Ascending aorta (tissue), 2 donors: ENCODE results near the gene HOXC12. TPM values are rescaled to one million over a fixed set of nuclear protein-coding genes. Genes with fewer than 3 reads are reported as not detected.
A peak's percentile ranks its signal among the peaks of the same experiment; 100 is the strongest.

Experiments used
- DNase-seq, 2 donors: peaks; one replicate each; pipeline ENCODE4 v3.0.0-alpha.2; 2019; ENCODE audit warnings: low spot score in 2 of 2
- H3K27ac ChIP-seq, 2 donors: fragments of 200-600 bp; sonication (generic); one replicate each; pipeline ENCODE4 v1.5.1; 2016 to 2017; ENCODE audit warnings: mild to moderate bottlenecking in 1 of 2
- H3K27me3 ChIP-seq: fragments of 200-600 bp; sonication (generic); one replicate; pipeline ENCODE4 v1.5.1; 2017
- H3K36me3 ChIP-seq, 2 donors: fragments of 200-600 bp; sonication (generic); one replicate each; pipeline ENCODE4 v1.5.1; 2016
- H3K4me1 ChIP-seq, 2 donors: fragments of 200-600 bp; sonication (generic); one replicate each; pipeline ENCODE4 v1.5.1; 2016 to 2017; ENCODE audit warnings: mild to moderate bottlenecking in 1 of 2
- H3K4me3 ChIP-seq, 2 donors: fragments of 200-600 bp; sonication (generic); one replicate each; pipeline ENCODE4 v1.5.1; 2016 to 2017; ENCODE audit warnings: mild to moderate bottlenecking in 1 of 2
- H3K9me3 ChIP-seq, 2 donors: fragments of 200-600 bp; sonication (generic); one replicate each; pipeline ENCODE4 v1.5.1; 2016
- intact Hi-C: fragments of 100-400 bp; cut with DNase I; formaldehyde crosslinking; loops from one replicate; pipeline ENCODE4 v1.15.1; 2023
- total RNA-seq: library from RNA; depleted of rRNA; stranded (reverse); fragments of >200 nt; gene quantifications from one replicate; pipeline ENCODE4 v1.1.0, GENCODE V29; 2016
- TF ChIP-seq, protein P1 (sequence below), 3 experiments: fragments of 200-600 bp in 2 of 3; fragments of 450-650 bp in 1 of 3; sonication (generic) in 2 of 3; IDR thresholded peaks; one replicate each; pipeline ENCODE4 v1.5.1; 2016 to 2019; ENCODE audit warnings: antibody characterized with exemption in 3 of 3, mild to moderate bottlenecking in 1 of 3, moderate library complexity in 1 of 3

Gene HOXC12
- total RNA-seq, 1 donor from 2014 or later: not detected

DNA sequence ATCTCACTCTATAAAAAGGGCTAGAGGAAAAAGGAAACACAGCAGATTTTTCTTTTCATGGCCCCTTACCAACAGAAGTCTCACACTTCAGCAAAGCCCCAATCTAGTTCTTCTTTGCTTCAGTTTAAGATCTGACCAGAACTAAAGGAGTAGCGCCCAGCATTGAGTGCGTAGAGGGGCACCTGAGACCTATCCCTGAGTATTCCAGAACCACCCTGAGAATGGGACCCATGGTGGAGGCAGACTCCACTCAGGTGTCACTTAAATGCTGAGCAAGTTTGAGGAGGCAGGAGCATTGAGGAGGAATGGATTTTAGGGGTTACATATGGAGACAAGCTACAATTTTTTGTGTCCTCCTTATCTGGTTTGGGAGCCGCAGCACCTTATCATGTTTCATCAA, 16.4 kb downstream of the HOXC12 start:
- intact Hi-C loops: no loop called here
- DNase-seq: no peak
- H3K27me3 ChIP-seq: peaks cover 33% of the 10 kb centered on the region

GRCh38 chr12:53971686-53972085, 17.0 kb downstream of the HOXC12 start:
- H3K27ac ChIP-seq: no peak overlapping the region
- no peak overlapping the region for H3K4me3 ChIP-seq
- no peaks in the 10 kb centered on the region for H3K36me3 ChIP-seq
- H3K9me3 ChIP-seq: no peaks in the 10 kb centered on the region
- H3K27me3 ChIP-seq: peaks cover 37% of the 10 kb centered on the region
- DNase-seq: no peak
- TF ChIP-seq, protein P1, sequence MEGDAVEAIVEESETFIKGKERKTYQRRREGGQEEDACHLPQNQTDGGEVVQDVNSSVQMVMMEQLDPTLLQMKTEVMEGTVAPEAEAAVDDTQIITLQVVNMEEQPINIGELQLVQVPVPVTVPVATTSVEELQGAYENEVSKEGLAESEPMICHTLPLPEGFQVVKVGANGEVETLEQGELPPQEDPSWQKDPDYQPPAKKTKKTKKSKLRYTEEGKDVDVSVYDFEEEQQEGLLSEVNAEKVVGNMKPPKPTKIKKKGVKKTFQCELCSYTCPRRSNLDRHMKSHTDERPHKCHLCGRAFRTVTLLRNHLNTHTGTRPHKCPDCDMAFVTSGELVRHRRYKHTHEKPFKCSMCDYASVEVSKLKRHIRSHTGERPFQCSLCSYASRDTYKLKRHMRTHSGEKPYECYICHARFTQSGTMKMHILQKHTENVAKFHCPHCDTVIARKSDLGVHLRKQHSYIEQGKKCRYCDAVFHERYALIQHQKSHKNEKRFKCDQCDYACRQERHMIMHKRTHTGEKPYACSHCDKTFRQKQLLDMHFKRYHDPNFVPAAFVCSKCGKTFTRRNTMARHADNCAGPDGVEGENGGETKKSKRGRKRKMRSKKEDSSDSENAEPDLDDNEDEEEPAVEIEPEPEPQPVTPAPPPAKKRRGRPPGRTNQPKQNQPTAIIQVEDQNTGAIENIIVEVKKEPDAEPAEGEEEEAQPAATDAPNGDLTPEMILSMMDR (IDR thresholded peaks at IDR 0.05): no peak
- peaks cover 5 to 24% of the 10 kb centered on the region in 2 donors for H3K4me1 ChIP-seq
- intact Hi-C loops: no loop called here

More for the DNA sequence above, 16.4 kb downstream of the HOXC12 start:
- Histone ChIP-seq H3K9me3 (no peaks in the 10 kb centered on the region), H3K36me3 (no peaks in the 10 kb centered on the region), H3K4me3 (no peak overlapping the region), H3K4me1 (peaks cover 5 to 24% of the 10 kb centered on the region in 2 donors), H3K27ac (no peak overlapping the region)
- TF ChIP-seq, protein P1 (IDR thresholded peaks at IDR 0.05): no peak

- H3K36me3 ChIP-seq: no peaks in the 10 kb centered on the region
- intact Hi-C loops: no loop called here
- H3K4me1 ChIP-seq: peaks cover 5 to 24% of the 10 kb centered on the region in 2 donors
- DNase-seq: no peak
- no peaks in the 10 kb centered on the region for H3K9me3 ChIP-seq
- H3K4me3 ChIP-seq: no peak overlapping the region
- H3K27me3 ChIP-seq: peaks cover 42% of the 10 kb centered on the region
- no peak overlapping the region for H3K27ac ChIP-seq
- TF ChIP-seq, protein P1 (IDR thresholded peaks at IDR 0.05): no peak
Measured at GRCh38 chr12:53972152-53972702, 17.5 kb downstream of the HOXC12 start.

DNA sequence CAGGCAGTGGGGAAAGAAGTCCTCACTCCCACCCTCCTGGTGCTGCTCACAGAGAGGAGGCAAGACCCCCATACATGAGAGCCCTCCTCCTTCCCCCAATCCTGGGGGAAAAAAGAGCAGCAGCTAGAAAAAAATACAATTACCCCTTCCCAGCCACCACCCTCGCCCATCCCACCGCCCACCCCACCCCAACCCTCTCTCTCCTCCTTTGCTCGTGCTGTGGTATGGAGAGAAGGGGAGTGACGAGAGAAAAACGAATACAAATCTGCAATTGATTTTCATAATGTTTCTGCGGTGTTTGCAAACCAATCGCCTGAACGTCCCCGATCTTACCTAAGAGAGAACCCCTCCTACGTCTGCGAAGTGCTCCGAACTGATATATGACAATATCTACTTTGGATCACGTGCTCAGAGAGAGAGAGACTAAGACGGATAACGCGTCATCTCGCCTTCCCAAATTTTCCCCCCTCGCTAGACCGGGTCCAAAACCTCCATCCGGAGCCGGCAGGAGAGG, 18.1 kb downstream of the HOXC12 start, which contains the start of gene HOXC11:
Gene HOXC11, plus strand, starts transcription at position 405 of the 514 bp plus-strand sequence. CDS start 116 bp downstream, outside the sequence.
- H3K4me3 ChIP-seq: peak within 1 kb of the TSS; percentile 48 to 53
- no peaks in the 10 kb centered on the region for H3K36me3 ChIP-seq
- no peaks in the 10 kb centered on the region for H3K9me3 ChIP-seq
- H3K27me3 ChIP-seq: peaks cover 43% of the 10 kb centered on the region
- TF ChIP-seq, protein P1 (IDR thresholded peaks at IDR 0.05): no peak
- no peak for DNase-seq
- intact Hi-C loops: no loop called here
- H3K27ac ChIP-seq: no peak within 1 kb of the TSS
- H3K4me1 ChIP-seq: peaks cover 5 to 24% of the 10 kb centered on the region in 2 donors

GRCh38 chr12:53973236-53974042, 18.7 kb downstream of the HOXC12 start:
- Histone ChIP-seq H3K27ac (no peak overlapping the region), H3K27me3 (peaks cover 43% of the 10 kb centered on the region)
- TF ChIP-seq, protein P1 (IDR thresholded peaks at IDR 0.05): no peak

More at GRCh38 chr12:53973236-53974042, 18.7 kb downstream of the HOXC12 start:
- no peaks in the 10 kb centered on the region for H3K36me3 ChIP-seq
- intact Hi-C loops: no loop called here
- no peak for DNase-seq
- no peaks in the 10 kb centered on the region for H3K9me3 ChIP-seq
- peaks cover 5 to 24% of the 10 kb centered on the region in 2 donors for H3K4me1 ChIP-seq
- H3K4me3 ChIP-seq: peak overlapping the region; percentile 48 to 53
